ENCODE data around the gene RNF157. TPM values are rescaled to one million over a fixed set of nuclear protein-coding genes. Genes with fewer than 3 reads are reported as not detected.
"Not testable (repeated sequence)": the region's sequence is repeated elsewhere in the genome, so short reads cannot be mapped to it uniquely, and the experiment has no call there.

Gene RNF157
- total RNA-seq, 5 donors from 2014 or later (not counting 1 experiment from before 2014, with no cell fraction given), result 50.7 to 66.5 (median 61.9) TPM

DNA sequence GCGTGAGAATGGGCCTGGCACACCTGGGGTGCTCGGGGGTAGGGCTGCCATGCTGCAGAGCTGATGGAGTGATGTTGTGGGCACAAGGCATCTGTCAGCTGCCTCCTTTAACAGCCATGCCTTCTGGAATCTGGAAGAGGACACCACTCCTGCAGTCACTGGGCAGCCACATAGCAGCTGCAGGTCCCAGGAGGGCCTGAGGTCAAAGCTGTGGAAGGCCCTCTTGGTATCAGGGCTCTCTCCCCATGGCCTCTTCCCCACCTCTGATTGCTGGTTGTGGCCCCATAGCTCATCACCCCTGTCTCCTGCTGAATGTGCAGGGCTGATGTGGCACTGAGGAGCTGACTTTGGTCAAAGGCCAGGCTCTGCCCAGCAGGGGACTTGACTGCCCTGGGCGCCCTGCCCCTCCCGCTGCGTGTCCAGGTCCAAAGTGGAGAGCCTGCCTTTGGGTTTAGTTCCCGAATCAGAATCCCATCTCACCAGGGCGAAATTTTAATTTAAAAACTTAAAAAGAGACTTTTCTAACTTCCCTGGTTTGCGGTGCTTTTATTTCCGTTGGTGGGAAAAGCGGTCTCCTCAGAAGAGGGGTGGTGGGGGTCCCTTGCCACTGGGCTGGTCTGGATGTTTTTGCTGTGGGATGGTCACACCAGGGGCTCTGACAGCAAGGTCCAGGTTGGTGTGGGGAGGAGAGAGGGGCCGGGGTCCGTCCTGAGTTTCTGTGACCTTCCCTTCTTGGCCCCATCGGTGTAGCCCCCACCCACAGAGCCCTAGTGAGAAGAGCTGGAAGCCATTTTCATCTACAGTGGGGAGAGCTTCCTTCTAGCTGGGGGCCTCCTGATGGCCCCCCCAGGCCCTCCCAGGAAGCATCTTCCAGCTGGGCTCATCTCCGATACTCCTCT is 30.7 kb upstream of the RNF157 start:
- Histone ChIP-seq H3K4me3 (ENCODE audit: control insufficient read depth in 1 of 2, extremely low read depth in 1 of 2, low read length in 1 of 2) (peak overlapping the region; percentile 7 to 48), H3K27ac (ENCODE audit: low read length) (peak overlapping the region; percentile 93), H3K9me3 (no peaks in the 10 kb centered on the region), H3K36me3 (ENCODE audit: control insufficient read depth in 2 of 2, extremely low read depth in 1 of 2, insufficient read depth in 1 of 2, low read length in 1 of 2) (peaks cover 0 to 28% of the 10 kb centered on the region in 2 donors), H3K4me1 (ENCODE audit: control insufficient read depth in 1 of 2, extremely low read depth in 1 of 2, insufficient read depth in 2 of 2, low read length in 2 of 2) (peaks cover 44 to 99% of the 10 kb centered on the region in 2 experiments), H3K27me3 (replicated peaks in 1 of 2; ENCODE audit: control insufficient read depth in 2 of 2, extremely low read depth in 1 of 2, insufficient read depth in 2 of 2, low read length in 1 of 2) (no peaks in the 10 kb centered on the region)
- DNase-seq (peak in 4 of 35 experiments; percentile 28 to 42 (median 38)), ATAC-seq (replicated peaks in 1 of 4) (peak in 2 of 4 experiments; percentile 4 to 12)
- Mint-ChIP-seq H3K36me3 (peaks cover 23% of the 10 kb centered on the region), H3K4me3 (peak overlapping the region; percentile 63 to 79 (median 74)), H3K27ac (peak overlapping the region; percentile 85 to 90), H3K9me3 (no peaks in the 10 kb centered on the region), H3K27me3 (no peaks in the 10 kb centered on the region), H3K4me1 (peaks cover 68 to 79% (median 75%) of the 10 kb centered on the region in 3 donors)
- CTCF ChIA-PET, result interaction anchor here in 1 of 2 donors (0.5 to 1.1 kb wide), 2 partner anchors 55 to 91 kb away, joined by 3 read pairs; no protein-coding TSS in a partner anchor
- POLR2A ChIA-PET, result interaction anchor here (0.5 to 1.0 kb wide), 7 partner anchors 8 to 152 kb away, joined by 3 to 4 read pairs (median 3); no protein-coding TSS in a partner anchor
- WGBS (ENCODE audit: insufficient coverage), result 29% methylated on average over 4 of the region's 14 CpGs

GRCh38 chr17:76270127-76270592 is 29.9 kb upstream of the RNF157 start:
- ATAC-seq (replicated peaks in 1 of 4) (no peak), DNase-seq (peak in 4 of 35 experiments; percentile 20 to 39 (median 38))
- Mint-ChIP-seq H3K4me1 (peaks cover 68 to 72% (median 70%) of the 10 kb centered on the region in 3 donors), H3K27ac (peak overlapping the region; percentile 95 to 96), H3K9me3 (no peaks in the 10 kb centered on the region), H3K4me3 (peak overlapping the region; percentile 31 to 91 (median 85)), H3K27me3 (no peaks in the 10 kb centered on the region), H3K36me3 (peaks cover 23% of the 10 kb centered on the region)
- ChIA-PET POLR2A (interaction anchor here (0.6 kb wide), 2 partner anchors 116 to 152 kb away, joined by 3 to 4 read pairs; no protein-coding TSS in a partner anchor), CTCF (interaction anchor here in 1 of 2 donors (0.5 to 1.1 kb wide), 2 partner anchors 55 to 90 kb away, joined by 3 read pairs; no protein-coding TSS in a partner anchor)
- Histone ChIP-seq H3K4me3 (ENCODE audit: control insufficient read depth in 1 of 2, extremely low read depth in 1 of 2, low read length in 1 of 2) (no peak overlapping the region), H3K9me3 (no peaks in the 10 kb centered on the region), H3K27ac (ENCODE audit: low read length) (peak overlapping the region; percentile 93), H3K4me1 (ENCODE audit: control insufficient read depth in 1 of 2, extremely low read depth in 1 of 2, insufficient read depth in 2 of 2, low read length in 2 of 2) (peaks cover 44 to 90% of the 10 kb centered on the region in 2 experiments), H3K36me3 (ENCODE audit: control insufficient read depth in 2 of 2, extremely low read depth in 1 of 2, insufficient read depth in 1 of 2, low read length in 1 of 2) (peaks cover 0 to 28% of the 10 kb centered on the region in 2 donors), H3K27me3 (replicated peaks in 1 of 2; ENCODE audit: control insufficient read depth in 2 of 2, extremely low read depth in 1 of 2, insufficient read depth in 2 of 2, low read length in 1 of 2) (no peaks in the 10 kb centered on the region)
- 52% methylated on average over 11 of the region's 26 CpGs for WGBS (ENCODE audit: insufficient coverage)

DNA sequence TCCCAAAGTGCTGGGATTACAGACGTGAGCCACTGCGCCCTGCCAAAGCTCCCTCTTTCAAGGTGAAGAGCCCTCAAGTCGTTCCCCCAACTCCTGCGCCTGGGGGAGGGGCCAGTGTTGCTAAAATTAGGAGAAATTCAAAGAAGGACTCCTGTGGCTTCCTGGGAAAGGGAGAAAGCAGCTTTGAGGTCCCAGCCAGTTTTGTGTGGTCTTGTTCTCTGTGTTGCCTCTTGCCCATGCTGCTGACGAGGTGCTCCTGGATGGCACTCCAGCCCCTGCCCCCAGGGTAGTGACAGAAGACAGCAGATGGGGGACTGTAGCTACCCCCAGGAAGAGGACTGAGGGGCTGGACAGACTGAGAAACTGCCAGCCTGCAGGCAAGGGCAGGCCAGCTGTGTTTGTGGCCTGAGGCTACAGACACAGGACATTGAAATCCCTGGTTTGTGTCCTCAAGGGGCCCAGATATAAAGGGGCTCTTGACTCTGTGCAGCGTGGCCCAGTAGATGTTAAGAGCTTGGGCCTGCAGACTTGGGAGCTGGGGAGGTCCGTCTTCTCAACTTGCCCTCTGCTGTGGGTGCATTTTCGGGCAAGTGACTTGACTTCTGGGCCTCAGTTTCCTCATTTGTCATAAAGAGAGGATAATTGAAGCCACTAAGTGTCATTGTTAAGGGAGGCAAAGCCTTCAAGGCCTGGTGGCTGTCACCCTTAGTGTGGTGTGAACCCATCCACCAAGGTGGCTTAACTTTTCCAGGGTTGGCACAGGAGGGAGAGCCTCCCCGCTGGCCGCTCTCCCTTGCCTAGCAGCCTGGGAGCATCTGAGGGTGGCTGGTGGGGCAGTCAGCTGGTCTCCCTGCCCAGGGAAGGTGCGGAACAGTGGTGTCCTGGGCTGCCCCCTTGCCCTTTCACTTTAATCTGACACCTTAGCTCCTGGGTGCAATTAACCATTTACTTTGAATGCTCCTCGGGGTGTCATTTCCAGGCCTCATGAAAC is 29.0 kb upstream of the RNF157 start:
- ATAC-seq (replicated peaks in 1 of 4), result no peak
- Histone ChIP-seq H3K9me3 (no peaks in the 10 kb centered on the region), H3K36me3 (ENCODE audit: control insufficient read depth in 2 of 2, extremely low read depth in 1 of 2, insufficient read depth in 1 of 2, low read length in 1 of 2) (peaks cover 0 to 28% of the 10 kb centered on the region in 2 donors), H3K27ac (ENCODE audit: low read length) (peak overlapping the region; percentile 83), H3K4me3 (ENCODE audit: control insufficient read depth in 1 of 2, extremely low read depth in 1 of 2, low read length in 1 of 2) (peak overlapping the region in 1 of 2 donors; percentile 44), H3K27me3 (replicated peaks in 1 of 2; ENCODE audit: control insufficient read depth in 2 of 2, extremely low read depth in 1 of 2, insufficient read depth in 2 of 2, low read length in 1 of 2) (no peaks in the 10 kb centered on the region), H3K4me1 (ENCODE audit: control insufficient read depth in 1 of 2, extremely low read depth in 1 of 2, insufficient read depth in 2 of 2, low read length in 2 of 2) (peaks cover 42 to 87% of the 10 kb centered on the region in 2 experiments)
- H3K27ac Mint-ChIP-seq, result peak overlapping the region; percentile 95 to 96
- H3K27me3 Mint-ChIP-seq, result no peaks in the 10 kb centered on the region
- peak in 1 of 35 experiments; percentile 25 for DNase-seq
- peaks cover 66 to 69% (median 67%) of the 10 kb centered on the region in 3 donors for H3K4me1 Mint-ChIP-seq
- 73% methylated on average over 3 of the region's 12 CpGs for WGBS (ENCODE audit: insufficient coverage)
- peaks cover 23% of the 10 kb centered on the region for H3K36me3 Mint-ChIP-seq
- H3K9me3 Mint-ChIP-seq, result no peaks in the 10 kb centered on the region
- ChIA-PET CTCF (interaction anchor here (0.6 to 1.5 kb wide), 5 partner anchors 77 to 905 kb away, joined by 3 to 7 read pairs (median 4); no protein-coding TSS in a partner anchor), POLR2A (interaction anchor here (0.5 to 1.2 kb wide), 7 partner anchors 13 to 206 kb away, joined by 3 to 9 read pairs (median 4); no protein-coding TSS in a partner anchor)
- peak overlapping the region; percentile 85 to 91 (median 89) for H3K4me3 Mint-ChIP-seq

DNA sequence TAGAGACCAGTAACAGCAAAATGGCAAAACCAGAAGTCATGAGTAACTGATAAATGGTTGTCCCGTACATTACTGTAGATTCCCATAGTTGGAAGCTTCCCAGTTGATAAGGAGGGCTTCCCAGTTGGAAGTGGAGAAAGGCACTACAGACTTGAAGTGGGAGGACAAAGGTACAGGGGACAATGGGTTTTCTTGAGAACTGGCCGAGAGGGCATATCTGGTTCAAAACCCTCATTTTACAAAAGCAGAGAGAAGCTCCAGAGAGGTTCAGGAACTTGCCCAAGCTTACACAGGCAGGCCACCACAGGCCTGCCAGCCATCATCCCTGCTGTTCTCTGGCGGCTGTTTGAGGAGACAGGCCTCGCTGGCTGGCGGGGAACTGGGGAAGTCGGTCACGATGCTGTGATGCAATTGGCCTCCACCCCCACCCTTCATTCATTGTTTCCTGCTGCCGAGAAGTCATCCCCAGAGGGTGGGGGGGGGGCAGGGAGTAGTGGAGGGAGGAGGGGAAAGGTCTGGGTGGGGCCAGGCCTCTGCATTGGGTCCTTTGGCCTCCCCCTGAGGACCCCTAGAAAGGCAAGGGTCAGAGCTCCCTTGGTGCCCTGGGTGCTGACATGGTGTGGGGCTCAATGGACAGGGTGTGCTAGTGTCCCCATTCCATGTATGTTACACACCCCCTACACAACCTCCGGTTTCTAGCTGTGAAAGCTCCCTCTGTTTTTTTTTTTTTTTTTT is 27.9 kb upstream of the RNF157 start:
- ChIA-PET POLR2A (interaction anchor here (0.5 to 1.2 kb wide), 9 partner anchors 9 to 492 kb away, joined by 3 to 9 read pairs (median 4); no protein-coding TSS in a partner anchor), CTCF (interaction anchor here (0.6 to 1.5 kb wide), 8 partner anchors 59 to 904 kb away, joined by 3 to 13 read pairs (median 4); no protein-coding TSS in a partner anchor)
- WGBS (ENCODE audit: insufficient coverage), result 33% methylated on average over 3 of the region's 9 CpGs
- peak overlapping the region; percentile 74 to 77 for H3K4me3 ChIP-seq (ENCODE audit: control insufficient read depth in 1 of 2, extremely low read depth in 1 of 2, low read length in 1 of 2)
- peaks cover 0 to 28% of the 10 kb centered on the region in 2 donors for H3K36me3 ChIP-seq (ENCODE audit: control insufficient read depth in 2 of 2, extremely low read depth in 1 of 2, insufficient read depth in 1 of 2, low read length in 1 of 2)
- Mint-ChIP-seq H3K27me3 (no peaks in the 10 kb centered on the region), H3K27ac (peak overlapping the region; percentile 95 to 96), H3K9me3 (no peaks in the 10 kb centered on the region), H3K4me3 (peak overlapping the region; percentile 85 to 91 (median 89)), H3K36me3 (peaks cover 23% of the 10 kb centered on the region), H3K4me1 (peaks cover 65 to 69% (median 67%) of the 10 kb centered on the region in 3 donors)
- H3K9me3 ChIP-seq, result no peaks in the 10 kb centered on the region
- peaks cover 43 to 83% of the 10 kb centered on the region in 2 experiments for H3K4me1 ChIP-seq (ENCODE audit: control insufficient read depth in 1 of 2, extremely low read depth in 1 of 2, insufficient read depth in 2 of 2, low read length in 2 of 2)
- no peaks in the 10 kb centered on the region for H3K27me3 ChIP-seq (replicated peaks in 1 of 2; ENCODE audit: control insufficient read depth in 2 of 2, extremely low read depth in 1 of 2, insufficient read depth in 2 of 2, low read length in 1 of 2)
- DNase-seq (peak in 34 of 35 experiments; percentile 57 to 81 (median 67)), ATAC-seq (replicated peaks in 1 of 4) (peak in 1 of 4 experiments; percentile 5)
- peak overlapping the region; percentile 83 for H3K27ac ChIP-seq (ENCODE audit: low read length)

DNA sequence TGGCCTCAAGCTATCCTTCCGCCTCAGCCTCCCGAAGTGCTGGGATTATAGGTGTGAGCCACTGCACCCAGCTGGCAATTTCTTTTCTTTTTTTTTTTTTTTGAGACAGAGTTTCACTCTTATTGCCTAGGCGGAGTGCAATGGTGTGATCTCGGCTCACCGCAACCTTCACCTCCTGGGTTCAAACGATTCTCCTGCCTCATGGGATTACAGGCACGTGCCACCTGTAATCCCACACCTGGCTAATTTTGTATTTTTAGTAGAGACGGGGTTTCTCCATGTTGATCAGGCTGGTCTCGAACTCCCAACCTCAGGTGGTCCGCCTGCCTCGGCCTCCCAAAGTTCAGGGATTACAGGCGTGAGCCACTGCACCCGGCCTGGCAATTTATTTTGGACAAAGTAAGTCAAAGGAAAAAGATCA is 27.3 kb upstream of the RNF157 start:
- H3K9me3 Mint-ChIP-seq; ATAC-seq (replicated peaks in 1 of 4); H3K9me3 ChIP-seq; H3K27me3 Mint-ChIP-seq; H3K27me3 ChIP-seq (replicated peaks in 1 of 2; ENCODE audit: control insufficient read depth in 2 of 2, extremely low read depth in 1 of 2, insufficient read depth in 2 of 2, low read length in 1 of 2): not testable (repeated sequence)
- peak overlapping the region; percentile 85 to 91 (median 89) for H3K4me3 Mint-ChIP-seq
- H3K27ac ChIP-seq (ENCODE audit: low read length), result peak overlapping the region; percentile 83
- peak overlapping the region; percentile 74 to 77 for H3K4me3 ChIP-seq (ENCODE audit: control insufficient read depth in 1 of 2, extremely low read depth in 1 of 2, low read length in 1 of 2)
- H3K4me1 Mint-ChIP-seq, result peaks cover 65 to 69% (median 67%) of the 10 kb centered on the region in 3 donors
- peaks cover 42 to 83% of the 10 kb centered on the region in 2 experiments for H3K4me1 ChIP-seq (ENCODE audit: control insufficient read depth in 1 of 2, extremely low read depth in 1 of 2, insufficient read depth in 2 of 2, low read length in 2 of 2)
- ChIA-PET POLR2A (interaction anchor here (0.5 to 1.5 kb wide), 6 partner anchors 22 to 733 kb away, joined by 4 to 10 read pairs (median 6); no protein-coding TSS in a partner anchor), CTCF (interaction anchor here in 1 of 2 donors (0.8 to 1.5 kb wide), 5 partner anchors 75 to 164 kb away, joined by 3 to 7 read pairs (median 3); partner anchors contain the start of gene EXOC7)
- H3K27ac Mint-ChIP-seq, result peak overlapping the region; percentile 95 to 96
- H3K36me3 ChIP-seq (ENCODE audit: control insufficient read depth in 2 of 2, extremely low read depth in 1 of 2, insufficient read depth in 1 of 2, low read length in 1 of 2), result peaks cover 0 to 28% of the 10 kb centered on the region in 2 donors
- DNase-seq, result peak in 1 of 35 experiments; percentile 43
- 20% methylated on average over 1 of the region's 13 CpGs for WGBS (ENCODE audit: insufficient coverage)
- peaks cover 23% of the 10 kb centered on the region for H3K36me3 Mint-ChIP-seq
